Measurements from ENCODE around the gene MRM2.
A peak's percentile ranks its signal among the peaks of the same experiment; 100 is the strongest.

Gene MRM2

GRCh38 chr7:2245883-2246675 lies 4.1 kb upstream of the MRM2 start:
- no peak for DNase-seq

- no peak for DNase-seq
Observed at GRCh38 chr7:2244404-2244995, 2.5 kb upstream of the MRM2 start.

- no peak for DNase-seq
Observed at GRCh38 chr7:2243458-2243857, 1.5 kb upstream of the MRM2 start.

GRCh38 chr7:2242541-2243429 lies 780 bp upstream of the MRM2 start:
- DNase-seq, result peak; percentile 28

GRCh38 chr7:2239242-2239641 lies 2.8 kb downstream of the MRM2 start:
- DNase-seq, result no peak

- no peak for DNase-seq
Observed at GRCh38 chr7:2237109-2237602, 4.8 kb downstream of the MRM2 start.

- DNase-seq, result peak; percentile 19
Observed at GRCh38 chr7:2233926-2234325, 8.1 kb downstream of the MRM2 start.

- DNase-seq, result peak; percentile 90
Observed at GRCh38 chr7:2232766-2233520, 9.1 kb downstream of the MRM2 start, which contains the start of gene MAD1L1. TSS of gene MAD1L1 (minus strand) at chr7:2232945. CDS start at chr7:2230133, 2,812 bp downstream.

- no peak for DNase-seq
Observed at GRCh38 chr7:2231992-2232765, 9.8 kb downstream of the MRM2 start.

GRCh38 chr7:2230882-2231281 lies 11.1 kb downstream of the MRM2 start:
- no peak for DNase-seq

GRCh38 chr7:2230226-2230625 lies 11.8 kb downstream of the MRM2 start:
- DNase-seq, result no peak

- no peak for DNase-seq
Observed at GRCh38 chr7:2229467-2229866, 12.5 kb downstream of the MRM2 start.

- no peak for DNase-seq
Observed at GRCh38 chr7:2228921-2229320, 13.1 kb downstream of the MRM2 start.

- DNase-seq, result no peak
Observed at GRCh38 chr7:2227699-2228098, 14.3 kb downstream of the MRM2 start.

GRCh38 chr7:2225830-2226229 lies 16.2 kb downstream of the MRM2 start:
- no peak for DNase-seq

- no peak for DNase-seq
Observed at GRCh38 chr7:2225336-2225735, 16.7 kb downstream of the MRM2 start.

- no peak for DNase-seq
Observed at GRCh38 chr7:2224934-2225333, 17.1 kb downstream of the MRM2 start.

- no peak for DNase-seq
Observed at GRCh38 chr7:2224491-2224928, 17.5 kb downstream of the MRM2 start.

GRCh38 chr7:2223321-2223720 lies 18.7 kb downstream of the MRM2 start:
- no peak for DNase-seq

- DNase-seq, result no peak
Observed at GRCh38 chr7:2222516-2222915, 19.5 kb downstream of the MRM2 start.

GRCh38 chr7:2220954-2221353 lies 21.1 kb downstream of the MRM2 start:
- no peak for DNase-seq

- DNase-seq, result no peak
Observed at GRCh38 chr7:2220506-2220905, 21.5 kb downstream of the MRM2 start.

Measured in HCEC 1CT (cell line).